Amniotic epithelial cell (primary cell): ENCODE measurements around the gene SPANXN5.
"Not testable (repeated sequence)": the region's sequence is repeated elsewhere in the genome, so short reads cannot be mapped to it uniquely, and the experiment has no call there.

ENCODE experiments used
- DNase-seq: peaks from one replicate; pipeline ENCODE4 v3.0.0-alpha.2; 2010; ENCODE audit warnings: low read depth

SPANXN5 gene

DNA sequence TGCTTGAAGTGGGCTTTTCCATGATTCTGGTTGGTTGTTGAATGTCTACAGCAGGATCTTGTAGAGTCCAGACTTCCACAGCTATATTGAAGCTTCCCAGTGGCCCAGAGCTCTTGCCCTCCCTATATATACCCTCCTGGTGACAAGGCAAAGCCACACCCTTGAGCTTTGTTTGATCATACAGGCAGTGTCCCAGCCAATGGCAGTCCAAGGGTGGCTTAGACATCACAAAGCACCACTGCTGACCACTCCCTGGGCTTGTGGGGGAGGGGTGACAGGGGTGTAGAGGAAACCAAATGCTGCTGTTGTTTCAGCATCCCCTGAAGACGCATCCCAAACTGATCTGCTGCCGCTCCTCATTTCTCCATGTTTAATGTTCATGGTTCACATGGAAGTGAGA lies at the start of gene SPANXN5:
SPANXN5 (minus strand) TSS at position 101 of the 400 bp plus-strand sequence; CDS start at position 22, 79 bp downstream.
- not testable (repeated sequence) for DNase-seq

DNA sequence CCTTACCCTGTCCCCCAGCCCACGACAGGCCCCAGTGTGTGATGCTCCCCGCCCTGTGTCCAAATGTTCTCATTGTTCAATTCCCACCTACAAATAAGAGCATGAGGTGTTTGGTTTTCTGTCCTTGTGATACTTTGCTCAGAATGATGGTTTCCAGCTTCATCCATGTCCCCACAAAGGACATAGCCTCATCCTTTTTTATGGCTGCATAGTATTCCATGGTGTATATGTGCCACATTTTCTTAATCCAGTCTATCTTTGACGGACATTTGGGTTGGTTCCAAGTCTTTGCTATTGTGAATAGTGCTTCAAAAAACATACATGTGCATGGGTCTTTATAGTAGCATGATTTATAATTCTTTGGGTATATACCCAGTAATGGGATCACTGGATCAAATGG lies 46.4 kb upstream of the SPANXN5 start:
- DNase-seq: not testable (repeated sequence)

DNA sequence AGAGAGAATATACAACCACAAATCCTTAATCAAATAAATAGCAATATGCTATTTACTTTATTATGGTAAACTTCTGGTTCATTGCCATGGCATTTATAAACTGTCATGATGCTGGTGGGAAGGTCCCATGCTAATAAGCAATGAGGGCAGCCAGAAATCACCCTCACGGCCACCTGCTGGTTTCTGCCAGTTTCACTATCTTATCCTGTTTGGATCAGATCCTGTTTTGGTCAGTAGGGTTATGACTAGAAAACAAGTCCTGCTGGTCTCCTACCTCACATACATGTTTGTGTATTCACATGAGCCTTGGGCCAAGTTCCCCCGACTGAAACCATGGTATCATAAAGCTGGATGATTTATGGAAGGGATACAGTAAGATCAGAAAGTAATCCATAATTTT lies 41.9 kb upstream of the SPANXN5 start:
- DNase-seq: no peak

GRCh38 chrX:52830551-52830950 lies 33.3 kb upstream of the SPANXN5 start:
- no peak for DNase-seq

- no peak for DNase-seq
Observed at GRCh38 chrX:52824608-52825007, 27.4 kb upstream of the SPANXN5 start.

DNA sequence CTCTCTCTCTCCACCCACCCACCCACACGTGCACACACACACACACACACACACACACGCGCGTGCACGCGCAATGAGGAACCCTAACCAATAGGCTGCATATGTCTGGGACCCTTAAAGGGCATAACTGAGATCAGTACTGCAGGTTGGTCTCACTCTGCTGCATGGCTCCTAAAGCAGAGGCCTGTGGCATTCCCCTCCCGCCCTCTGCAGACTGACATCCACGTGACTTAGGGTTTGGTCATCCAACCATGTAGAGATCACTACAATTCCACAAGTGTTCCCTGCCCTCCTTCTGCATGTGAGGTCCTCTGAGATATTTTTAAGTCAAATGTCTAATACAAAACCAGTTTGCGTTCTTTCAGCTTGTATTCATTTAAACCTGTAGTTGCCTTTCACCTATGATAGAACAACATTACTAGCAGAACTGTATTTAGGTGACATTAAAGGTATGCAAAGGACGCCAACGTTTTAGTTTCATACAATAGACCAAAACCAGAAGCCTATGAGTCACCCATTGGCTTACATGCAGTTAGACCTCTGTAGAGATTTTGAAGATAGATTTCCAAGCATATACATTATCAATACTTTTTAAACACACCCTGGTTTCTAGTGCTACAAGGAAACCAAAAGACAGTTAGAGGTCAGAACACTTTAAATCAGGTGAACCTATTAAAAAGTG lies 24.0 kb upstream of the SPANXN5 start:
- DNase-seq: no peak

DNA sequence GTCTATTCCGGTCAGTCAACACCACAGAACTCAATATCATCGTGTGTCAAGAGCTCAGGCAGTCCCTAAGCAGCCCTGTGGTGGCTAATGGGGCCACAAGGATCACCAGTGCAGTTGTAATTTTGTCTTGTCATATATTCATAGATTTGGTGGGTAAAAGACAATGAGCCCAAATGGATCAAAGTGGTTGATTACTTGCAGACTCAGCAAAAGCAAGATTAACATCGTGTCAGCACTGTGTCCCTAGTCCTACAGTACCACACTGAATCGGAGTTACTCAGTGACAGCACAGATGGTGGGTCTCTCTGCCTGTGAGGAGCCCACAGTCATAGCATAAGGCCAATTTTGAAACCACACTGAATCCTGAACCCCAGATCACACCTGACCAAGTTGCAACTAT lies 22.6 kb upstream of the SPANXN5 start:
- DNase-seq: no peak

GRCh38 chrX:52811065-52811625 lies 13.9 kb upstream of the SPANXN5 start, which contains the start of gene XAGE5:
Gene XAGE5 (plus strand): TSS chrX:52811287. CDS start chrX:52812567, 1,280 bp downstream.
- DNase-seq: no peak

GRCh38 chrX:52804876-52805275 lies 7.6 kb upstream of the SPANXN5 start:
- DNase-seq: not testable (repeated sequence)

- not testable (repeated sequence) for DNase-seq
Observed at GRCh38 chrX:52773504-52773903, 23.7 kb downstream of the SPANXN5 start.

GRCh38 chrX:52765983-52766382 lies 31.2 kb downstream of the SPANXN5 start:
- DNase-seq: not testable (repeated sequence)

DNA sequence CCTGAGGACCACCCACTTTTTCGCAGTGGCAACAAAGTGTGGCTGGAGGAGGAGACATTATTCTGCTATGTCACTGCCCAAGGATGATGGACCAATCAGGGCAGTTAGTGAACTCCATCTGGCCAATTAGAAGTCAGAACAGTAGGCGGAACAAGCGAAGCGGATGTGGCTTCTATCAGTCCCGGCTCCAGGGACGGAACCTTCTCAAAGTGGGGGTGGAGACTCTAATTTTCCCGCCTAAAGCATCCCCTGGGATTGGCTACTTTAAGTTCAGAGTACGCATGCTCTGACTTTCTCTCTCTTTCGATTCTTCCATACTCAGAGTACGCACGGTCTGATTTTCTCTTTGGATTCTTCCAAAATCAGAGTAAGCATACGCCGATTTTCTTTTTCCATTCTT lies 46.3 kb downstream of the SPANXN5 start, which contains the start of gene SSX2B:
SSX2B (plus strand) TSS at position 301 of the 400 bp plus-strand sequence. CDS start 1,429 bp downstream, outside the sequence.
- not testable (repeated sequence) for DNase-seq
